Measurements from ENCODE around the gene DMGDH. TPM values are rescaled to one million over a fixed set of nuclear protein-coding genes. Genes with fewer than 3 reads are reported as not detected.

Gene DMGDH
- total and polyA plus RNA-seq, 10 of the 15 experiments (the other 5 are each of a cell fraction or from before 2014, with no cell fraction given), result 0.22 to 1.5 (median 0.44) TPM; not detected in 3

- peak in 1 of 2 experiments; percentile 94; a peak in 2 of 3 replicates for TF ChIP-seq EGR1 (IDR thresholded peaks at IDR 0.05; ENCODE audit: borderline replicate concordance in 1 of 2, low read depth in 2 of 2, low read length in 2 of 2)
- TF ChIP-seq SRF (IDR thresholded peaks at IDR 0.05; ENCODE audit: low read depth in 2 of 2, low read length in 2 of 2), result no peak
- no peak for TF ChIP-seq SKIL (IDR thresholded peaks at IDR 0.05; ENCODE audit: low read depth, poor library complexity, severe bottlenecking)
- TF ChIP-seq RELA (IDR thresholded peaks at IDR 0.05; ENCODE audit: borderline replicate concordance, partially characterized antibody), result no peak
- TF ChIP-seq KAT2A (conservative IDR thresholded peaks at IDR 0.05; ENCODE audit: control insufficient read depth, low read depth, low read length), result no peak
- peak; percentile 73 for TF ChIP-seq IKZF1 (conservative IDR thresholded peaks at IDR 0.05)
- TF ChIP-seq RAD21 (IDR thresholded peaks at IDR 0.05; ENCODE audit: insufficient read depth, low read depth, low read length), result no peak
- TF ChIP-seq, protein P1, sequence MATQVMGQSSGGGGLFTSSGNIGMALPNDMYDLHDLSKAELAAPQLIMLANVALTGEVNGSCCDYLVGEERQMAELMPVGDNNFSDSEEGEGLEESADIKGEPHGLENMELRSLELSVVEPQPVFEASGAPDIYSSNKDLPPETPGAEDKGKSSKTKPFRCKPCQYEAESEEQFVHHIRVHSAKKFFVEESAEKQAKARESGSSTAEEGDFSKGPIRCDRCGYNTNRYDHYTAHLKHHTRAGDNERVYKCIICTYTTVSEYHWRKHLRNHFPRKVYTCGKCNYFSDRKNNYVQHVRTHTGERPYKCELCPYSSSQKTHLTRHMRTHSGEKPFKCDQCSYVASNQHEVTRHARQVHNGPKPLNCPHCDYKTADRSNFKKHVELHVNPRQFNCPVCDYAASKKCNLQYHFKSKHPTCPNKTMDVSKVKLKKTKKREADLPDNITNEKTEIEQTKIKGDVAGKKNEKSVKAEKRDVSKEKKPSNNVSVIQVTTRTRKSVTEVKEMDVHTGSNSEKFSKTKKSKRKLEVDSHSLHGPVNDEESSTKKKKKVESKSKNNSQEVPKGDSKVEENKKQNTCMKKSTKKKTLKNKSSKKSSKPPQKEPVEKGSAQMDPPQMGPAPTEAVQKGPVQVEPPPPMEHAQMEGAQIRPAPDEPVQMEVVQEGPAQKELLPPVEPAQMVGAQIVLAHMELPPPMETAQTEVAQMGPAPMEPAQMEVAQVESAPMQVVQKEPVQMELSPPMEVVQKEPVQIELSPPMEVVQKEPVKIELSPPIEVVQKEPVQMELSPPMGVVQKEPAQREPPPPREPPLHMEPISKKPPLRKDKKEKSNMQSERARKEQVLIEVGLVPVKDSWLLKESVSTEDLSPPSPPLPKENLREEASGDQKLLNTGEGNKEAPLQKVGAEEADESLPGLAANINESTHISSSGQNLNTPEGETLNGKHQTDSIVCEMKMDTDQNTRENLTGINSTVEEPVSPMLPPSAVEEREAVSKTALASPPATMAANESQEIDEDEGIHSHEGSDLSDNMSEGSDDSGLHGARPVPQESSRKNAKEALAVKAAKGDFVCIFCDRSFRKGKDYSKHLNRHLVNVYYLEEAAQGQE (IDR thresholded peaks at IDR 0.05; ENCODE audit: low read depth, low read length), result no peak
- TF ChIP-seq BRCA1 (IDR thresholded peaks at IDR 0.05; ENCODE audit: low read depth, low read length), result no peak
- TF ChIP-seq CEBPZ (IDR thresholded peaks at IDR 0.05; ENCODE audit: low read depth, low read length), result no peak
- no peak for TF ChIP-seq SUZ12 (IDR thresholded peaks at IDR 0.05; ENCODE audit: unreplicated experiment)
- no peak for TF ChIP-seq USF1 (IDR thresholded peaks at IDR 0.05; ENCODE audit: borderline replicate concordance, extremely low read length, insufficient read depth, low read depth, low read length)
- no peak for TF ChIP-seq SUPT20H (IDR thresholded peaks at IDR 0.05; ENCODE audit: borderline replicate concordance, control insufficient read depth, low read depth, low read length)
Observed at GRCh38 chr5:78984439-78985115, 84.9 kb downstream of the DMGDH start (continued).

All from GM12878 (cell line).